ENCODE data around the gene BLMH. TPM values are rescaled to one million over a fixed set of nuclear protein-coding genes. Genes with fewer than 3 reads are reported as not detected.

BLMH gene
- total RNA-seq, 1 donor: 39.8 TPM

DNA sequence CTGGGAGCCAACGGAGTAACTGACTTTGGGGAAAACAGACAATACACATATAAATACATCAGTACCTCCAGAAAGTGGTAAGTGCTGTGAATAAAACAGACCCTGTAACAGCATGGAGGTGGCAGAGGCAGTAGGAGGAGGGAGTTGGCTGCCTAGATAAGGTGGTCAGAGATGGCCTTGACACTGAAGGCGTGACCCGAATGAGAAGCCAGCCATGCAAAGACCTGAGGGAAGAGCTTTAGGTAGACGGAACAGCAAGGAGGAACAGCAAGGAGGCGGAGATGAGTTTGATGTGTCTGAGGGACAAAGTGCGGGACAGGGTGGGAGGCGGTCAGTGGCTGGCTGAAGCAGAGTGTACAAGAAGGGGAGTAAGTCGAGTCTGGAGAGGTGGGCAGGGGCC is 48.2 kb downstream of the BLMH start:
- Histone ChIP-seq H3K4me1 (ENCODE audit: insufficient read depth, low read length) (peaks cover 13% of the 10 kb centered on the region), H3K4me2 (ENCODE audit: insufficient read depth, low read length) (no peak overlapping the region), H3K9me3 (ENCODE audit: low read depth, low read length) (no peaks in the 10 kb centered on the region), H2AFZ (ENCODE audit: low read length) (no peak overlapping the region), H3K27ac (ENCODE audit: low read depth, low read length) (no peak overlapping the region), H3K27me3 (ENCODE audit: insufficient read depth, low read length) (peaks cover 3% of the 10 kb centered on the region), H4K20me1 (ENCODE audit: insufficient read depth, low read length) (no peaks in the 10 kb centered on the region), H3K79me2 (ENCODE audit: insufficient read depth, low read length) (no peaks in the 10 kb centered on the region), H3K4me3 (ENCODE audit: insufficient read depth, low read length) (no peak overlapping the region), H3K36me3 (ENCODE audit: insufficient read depth, low read length) (peaks cover 6% of the 10 kb centered on the region)
- TF ChIP-seq, protein P1, sequence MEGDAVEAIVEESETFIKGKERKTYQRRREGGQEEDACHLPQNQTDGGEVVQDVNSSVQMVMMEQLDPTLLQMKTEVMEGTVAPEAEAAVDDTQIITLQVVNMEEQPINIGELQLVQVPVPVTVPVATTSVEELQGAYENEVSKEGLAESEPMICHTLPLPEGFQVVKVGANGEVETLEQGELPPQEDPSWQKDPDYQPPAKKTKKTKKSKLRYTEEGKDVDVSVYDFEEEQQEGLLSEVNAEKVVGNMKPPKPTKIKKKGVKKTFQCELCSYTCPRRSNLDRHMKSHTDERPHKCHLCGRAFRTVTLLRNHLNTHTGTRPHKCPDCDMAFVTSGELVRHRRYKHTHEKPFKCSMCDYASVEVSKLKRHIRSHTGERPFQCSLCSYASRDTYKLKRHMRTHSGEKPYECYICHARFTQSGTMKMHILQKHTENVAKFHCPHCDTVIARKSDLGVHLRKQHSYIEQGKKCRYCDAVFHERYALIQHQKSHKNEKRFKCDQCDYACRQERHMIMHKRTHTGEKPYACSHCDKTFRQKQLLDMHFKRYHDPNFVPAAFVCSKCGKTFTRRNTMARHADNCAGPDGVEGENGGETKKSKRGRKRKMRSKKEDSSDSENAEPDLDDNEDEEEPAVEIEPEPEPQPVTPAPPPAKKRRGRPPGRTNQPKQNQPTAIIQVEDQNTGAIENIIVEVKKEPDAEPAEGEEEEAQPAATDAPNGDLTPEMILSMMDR (IDR thresholded peaks at IDR 0.05; ENCODE audit: extremely low read depth, low read depth, low read length): no peak
- no peak for DNase-seq (ENCODE audit: insufficient read length, low spot score, missing footprints)

DNA sequence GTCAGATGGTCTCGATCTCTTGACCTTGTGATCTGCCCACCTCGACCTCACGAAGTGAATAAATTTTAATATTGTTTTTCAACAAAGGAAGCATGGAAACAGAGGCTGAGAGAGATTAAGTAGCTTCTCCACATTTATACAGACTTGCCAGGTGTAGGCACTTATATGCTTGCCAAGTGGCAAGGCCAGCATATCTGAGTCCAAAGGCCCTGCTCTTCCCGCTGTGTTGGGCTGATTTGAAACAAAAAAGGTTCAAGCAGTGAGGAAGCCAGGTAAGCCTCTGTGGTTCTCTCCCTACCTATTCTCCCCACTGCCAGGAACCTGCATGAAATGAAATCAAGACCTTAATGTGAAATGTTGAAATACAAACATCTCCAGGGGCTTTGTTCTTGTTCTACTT is 48.7 kb downstream of the BLMH start:
- no peaks in the 10 kb centered on the region for H3K79me2 ChIP-seq (ENCODE audit: insufficient read depth, low read length)
- no peak overlapping the region for H3K4me3 ChIP-seq (ENCODE audit: insufficient read depth, low read length)
- no peaks in the 10 kb centered on the region for H3K9me3 ChIP-seq (ENCODE audit: low read depth, low read length)
- no peak overlapping the region for H3K27ac ChIP-seq (ENCODE audit: low read depth, low read length)
- TF ChIP-seq, protein P1 (IDR thresholded peaks at IDR 0.05; ENCODE audit: extremely low read depth, low read depth, low read length): no peak
- no peak overlapping the region for H3K4me2 ChIP-seq (ENCODE audit: insufficient read depth, low read length)
- peaks cover 13% of the 10 kb centered on the region for H3K4me1 ChIP-seq (ENCODE audit: insufficient read depth, low read length)
- no peak for DNase-seq (ENCODE audit: insufficient read length, low spot score, missing footprints)
- peaks cover 8% of the 10 kb centered on the region for H3K27me3 ChIP-seq (ENCODE audit: insufficient read depth, low read length)
- H2AFZ ChIP-seq (ENCODE audit: low read length): no peak overlapping the region
- peaks cover under 1% of the 10 kb centered on the region for H3K36me3 ChIP-seq (ENCODE audit: insufficient read depth, low read length)
- no peaks in the 10 kb centered on the region for H4K20me1 ChIP-seq (ENCODE audit: insufficient read depth, low read length)

DNA sequence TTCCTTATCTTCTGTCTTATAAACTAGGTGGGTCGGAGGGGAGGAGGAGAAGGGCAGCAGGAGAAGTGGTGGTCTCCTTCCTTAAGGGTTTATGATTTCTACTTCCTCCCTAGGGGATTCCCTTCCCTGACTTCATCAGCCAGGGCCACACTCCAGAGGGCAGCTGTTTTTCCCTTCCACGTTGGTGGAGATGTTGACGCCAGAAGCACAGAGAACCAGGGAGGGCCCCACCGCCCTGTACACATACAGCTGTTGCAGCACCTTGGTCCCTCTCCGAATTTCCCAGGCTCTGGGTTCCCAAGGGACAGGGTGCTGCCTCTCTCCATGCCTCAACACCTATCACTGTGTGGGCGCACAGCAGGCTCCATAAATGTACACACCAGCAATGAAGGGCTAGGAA is 50.7 kb downstream of the BLMH start:
- H3K9me3 ChIP-seq (ENCODE audit: low read depth, low read length): no peaks in the 10 kb centered on the region
- DNase-seq (ENCODE audit: insufficient read length, low spot score, missing footprints): no peak
- H2AFZ ChIP-seq (ENCODE audit: low read length): no peak overlapping the region
- H3K4me1 ChIP-seq (ENCODE audit: insufficient read depth, low read length): peaks cover 26% of the 10 kb centered on the region
- no peak overlapping the region for H3K4me2 ChIP-seq (ENCODE audit: insufficient read depth, low read length)
- TF ChIP-seq, protein P1 (IDR thresholded peaks at IDR 0.05; ENCODE audit: extremely low read depth, low read depth, low read length): no peak
- no peaks in the 10 kb centered on the region for H4K20me1 ChIP-seq (ENCODE audit: insufficient read depth, low read length)
- peaks cover 24% of the 10 kb centered on the region for H3K27me3 ChIP-seq (ENCODE audit: insufficient read depth, low read length)
- no peaks in the 10 kb centered on the region for H3K79me2 ChIP-seq (ENCODE audit: insufficient read depth, low read length)
- H3K36me3 ChIP-seq (ENCODE audit: insufficient read depth, low read length): no peaks in the 10 kb centered on the region
- H3K4me3 ChIP-seq (ENCODE audit: insufficient read depth, low read length): no peak overlapping the region
- H3K27ac ChIP-seq (ENCODE audit: low read depth, low read length): no peak overlapping the region

DNA sequence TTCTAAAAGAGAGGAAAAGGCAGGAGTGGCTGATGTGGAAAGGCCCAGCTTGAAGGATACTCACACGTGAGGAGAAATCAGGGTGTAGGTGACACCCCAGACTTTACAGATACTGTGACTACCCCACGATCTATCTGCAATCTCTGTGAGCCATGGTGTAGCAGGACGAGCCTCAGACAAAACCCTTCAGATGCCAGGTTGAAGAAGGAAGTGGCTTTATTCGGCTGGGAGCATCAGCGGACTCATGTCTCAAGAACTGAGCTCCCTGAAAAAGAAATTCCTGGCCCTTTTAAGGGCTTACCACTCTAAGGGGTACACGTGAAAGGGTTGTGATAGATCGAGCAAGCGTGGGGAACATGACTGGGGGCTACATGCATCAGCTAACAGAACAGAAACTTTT is 51.6 kb downstream of the BLMH start:
- Histone ChIP-seq H2AFZ (ENCODE audit: low read length) (no peak overlapping the region), H3K9me3 (ENCODE audit: low read depth, low read length) (no peaks in the 10 kb centered on the region), H3K4me3 (ENCODE audit: insufficient read depth, low read length) (no peak overlapping the region), H3K79me2 (ENCODE audit: insufficient read depth, low read length) (no peaks in the 10 kb centered on the region), H3K4me1 (ENCODE audit: insufficient read depth, low read length) (peaks cover 24% of the 10 kb centered on the region), H3K27ac (ENCODE audit: low read depth, low read length) (no peak overlapping the region), H3K36me3 (ENCODE audit: insufficient read depth, low read length) (no peaks in the 10 kb centered on the region), H3K4me2 (ENCODE audit: insufficient read depth, low read length) (no peak overlapping the region), H3K27me3 (ENCODE audit: insufficient read depth, low read length) (peaks cover 33% of the 10 kb centered on the region), H4K20me1 (ENCODE audit: insufficient read depth, low read length) (no peaks in the 10 kb centered on the region)
- TF ChIP-seq, protein P1 (IDR thresholded peaks at IDR 0.05; ENCODE audit: extremely low read depth, low read depth, low read length): no peak
- DNase-seq (ENCODE audit: insufficient read length, low spot score, missing footprints): no peak

All from osteoblast (primary cell).